Activated T-helper 17 cell treated with anti-CD3 and anti-CD28 coated beads, Interleukin-2, amount 50 U/mL, for 72 hours (primary cell): Measurements from ENCODE around the gene WDFY3. TPM values are rescaled to one million over a fixed set of nuclear protein-coding genes. Genes with fewer than 3 reads are reported as not detected.

Experiments
- ATAC-seq: fragments of 150-1000 bp; cut with Tn5 transposase; replicated peaks from 2 replicates; pipeline ENCODE4 v1.10.0; 2021; ENCODE audit warnings: mild to moderate bottlenecking, moderate library complexity
- H3K27ac Mint-ChIP-seq: one replicate; pipeline ENCODE4 v1.8.0; 2022; ENCODE audit warnings: mixed read lengths
- H3K27me3 Mint-ChIP-seq: one replicate; pipeline ENCODE4 v1.8.0; 2022; ENCODE audit warnings: mixed read lengths
- H3K36me3 Mint-ChIP-seq: one replicate; pipeline ENCODE4 v1.8.0; 2022; ENCODE audit warnings: low read depth, mild to moderate bottlenecking, mixed read lengths
- H3K4me1 Mint-ChIP-seq: one replicate; pipeline ENCODE4 v1.8.0; 2022; ENCODE audit warnings: mixed read lengths
- H3K4me3 Mint-ChIP-seq: one replicate; pipeline ENCODE4 v1.8.0; 2022; ENCODE audit warnings: mild to moderate bottlenecking, mixed read lengths
- H3K9me3 Mint-ChIP-seq: one replicate; pipeline ENCODE4 v1.8.0; 2022; ENCODE audit warnings: mixed read lengths
- total RNA-seq, 2 donors: library from RNA; stranded (reverse); gene quantifications; one replicate each; pipeline ENCODE4 v1.2.3, GENCODE V29; 2022

The WDFY3 gene
- total RNA-seq, 2 donors from 2014 or later, result 2.1 to 2.3 TPM

GRCh38 chr4:84908876-84909275 is 57.6 kb downstream of the WDFY3 start:
- no peak overlapping the region for H3K27ac Mint-ChIP-seq
- peaks cover 2% of the 10 kb centered on the region for H3K27me3 Mint-ChIP-seq
- ATAC-seq, result no peak
- H3K4me3 Mint-ChIP-seq, result no peak overlapping the region
- peaks cover 5% of the 10 kb centered on the region for H3K9me3 Mint-ChIP-seq
- no peaks in the 10 kb centered on the region for H3K36me3 Mint-ChIP-seq
- H3K4me1 Mint-ChIP-seq, result no peaks in the 10 kb centered on the region

- peaks cover 2% of the 10 kb centered on the region for H3K27me3 Mint-ChIP-seq
Measured at GRCh38 chr4:84907145-84907544, 59.3 kb downstream of the WDFY3 start.

DNA sequence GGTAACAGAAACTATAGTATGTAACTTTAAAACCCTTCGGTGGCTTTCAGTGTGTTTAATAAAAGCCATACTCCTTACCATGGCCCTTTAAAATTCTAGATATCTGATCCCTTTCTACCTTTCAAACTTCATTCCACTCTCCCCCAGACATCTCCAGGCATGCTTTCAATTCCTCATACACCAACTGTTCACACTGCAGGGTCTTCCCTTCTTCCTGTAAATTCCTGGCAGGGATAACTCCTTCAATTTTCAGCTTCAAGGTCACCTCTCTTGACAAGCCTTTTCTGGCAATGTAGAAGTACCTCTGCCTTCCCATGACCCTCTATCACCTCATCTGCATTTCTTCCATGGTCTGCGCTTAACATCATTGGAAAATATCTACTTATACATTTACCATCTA is 60.8 kb downstream of the WDFY3 start:
- ATAC-seq, result no peak
- no peaks in the 10 kb centered on the region for H3K4me1 Mint-ChIP-seq
- no peaks in the 10 kb centered on the region for H3K36me3 Mint-ChIP-seq
- peaks cover 2% of the 10 kb centered on the region for H3K27me3 Mint-ChIP-seq
- peaks cover 5% of the 10 kb centered on the region for H3K9me3 Mint-ChIP-seq
- no peak overlapping the region for H3K4me3 Mint-ChIP-seq
- no peak overlapping the region for H3K27ac Mint-ChIP-seq

More at GRCh38 chr4:84907145-84907544, 59.3 kb downstream of the WDFY3 start:
- Mint-ChIP-seq H3K9me3 (peaks cover 5% of the 10 kb centered on the region), H3K4me1 (no peaks in the 10 kb centered on the region), H3K27ac (no peak overlapping the region), H3K36me3 (no peaks in the 10 kb centered on the region), H3K4me3 (no peak overlapping the region)
- no peak for ATAC-seq

- Mint-ChIP-seq H3K36me3 (no peaks in the 10 kb centered on the region), H3K4me1 (no peaks in the 10 kb centered on the region), H3K4me3 (no peak overlapping the region), H3K9me3 (peaks cover 5% of the 10 kb centered on the region), H3K27ac (no peak overlapping the region), H3K27me3 (no peaks in the 10 kb centered on the region)
- ATAC-seq, result no peak
Measured at GRCh38 chr4:84901740-84902281, 64.7 kb downstream of the WDFY3 start.

DNA sequence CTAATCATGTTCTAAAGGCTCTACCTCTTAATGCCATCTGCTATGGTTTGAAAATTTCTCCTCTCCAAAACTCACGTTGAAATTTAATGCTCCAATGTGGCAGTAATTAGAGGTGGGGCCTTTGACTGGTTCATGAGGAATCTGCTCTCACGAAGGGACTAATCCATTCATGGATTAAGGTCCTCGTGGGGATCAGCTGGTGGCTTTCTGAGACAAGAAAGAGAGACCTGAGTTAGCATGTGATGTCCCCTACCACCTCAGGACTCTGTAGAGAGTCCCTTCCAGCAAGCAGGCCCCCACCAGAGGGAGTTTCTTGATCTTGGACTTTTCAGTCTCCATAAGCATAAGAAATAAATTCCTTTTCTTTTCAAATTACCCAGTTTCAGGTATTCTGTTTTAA is 65.3 kb downstream of the WDFY3 start:
- Mint-ChIP-seq H3K4me1 (no peaks in the 10 kb centered on the region), H3K4me3 (no peak overlapping the region), H3K9me3 (peaks cover 5% of the 10 kb centered on the region), H3K27me3 (no peaks in the 10 kb centered on the region), H3K36me3 (no peaks in the 10 kb centered on the region), H3K27ac (no peak overlapping the region)
- ATAC-seq, result no peak

- Mint-ChIP-seq H3K27me3 (no peaks in the 10 kb centered on the region), H3K9me3 (no peaks in the 10 kb centered on the region), H3K27ac (no peak overlapping the region), H3K4me3 (no peak overlapping the region), H3K4me1 (no peaks in the 10 kb centered on the region), H3K36me3 (no peaks in the 10 kb centered on the region)
- no peak for ATAC-seq
Measured at GRCh38 chr4:84899616-84900015, 66.9 kb downstream of the WDFY3 start.

DNA sequence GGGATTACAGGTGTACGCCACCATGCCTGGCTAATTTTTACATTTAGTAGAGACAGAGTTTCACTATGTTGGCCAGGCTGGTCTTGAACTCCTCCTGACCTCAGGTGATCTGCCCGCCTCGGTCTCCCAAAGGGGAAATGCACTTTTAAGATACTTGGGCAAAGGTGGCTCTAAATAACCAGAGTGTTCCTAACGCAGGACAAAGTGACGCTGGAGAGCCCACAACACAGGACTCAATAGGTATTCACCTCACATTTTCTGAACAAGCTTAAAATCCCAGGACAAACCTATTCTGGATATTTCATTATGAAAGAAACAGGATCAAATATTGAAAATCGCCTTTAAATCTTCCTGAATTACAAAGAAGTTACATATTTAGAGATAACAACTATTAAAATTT is 69.0 kb downstream of the WDFY3 start:
- H3K27me3 Mint-ChIP-seq, result no peaks in the 10 kb centered on the region
- ATAC-seq, result no peak
- no peaks in the 10 kb centered on the region for H3K9me3 Mint-ChIP-seq
- H3K36me3 Mint-ChIP-seq, result no peaks in the 10 kb centered on the region
- H3K4me1 Mint-ChIP-seq, result no peaks in the 10 kb centered on the region
- H3K4me3 Mint-ChIP-seq, result no peak overlapping the region
- H3K27ac Mint-ChIP-seq, result no peak overlapping the region

DNA sequence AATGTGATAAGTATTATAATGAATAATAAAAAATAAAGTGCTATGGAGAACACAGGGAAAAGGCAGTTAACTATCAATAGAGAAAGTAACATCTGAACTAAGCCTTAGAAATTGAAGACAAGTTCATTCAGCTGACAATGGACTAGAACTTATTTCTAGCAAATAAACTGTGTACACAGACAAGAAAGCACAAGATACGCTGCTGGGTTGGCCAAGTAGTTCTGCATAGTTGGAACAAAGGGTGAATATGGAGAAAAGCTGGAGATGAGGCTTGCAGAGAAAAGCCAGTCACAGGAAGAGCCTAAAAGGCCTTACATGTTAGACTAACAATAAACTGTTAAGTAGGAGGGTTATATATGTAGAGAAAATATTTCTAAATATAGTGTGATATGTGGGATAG is 71.2 kb downstream of the WDFY3 start:
- Mint-ChIP-seq H3K27me3 (no peaks in the 10 kb centered on the region), H3K27ac (no peak overlapping the region), H3K9me3 (no peaks in the 10 kb centered on the region), H3K4me1 (no peaks in the 10 kb centered on the region), H3K36me3 (no peaks in the 10 kb centered on the region), H3K4me3 (no peak overlapping the region)
- no peak for ATAC-seq

DNA sequence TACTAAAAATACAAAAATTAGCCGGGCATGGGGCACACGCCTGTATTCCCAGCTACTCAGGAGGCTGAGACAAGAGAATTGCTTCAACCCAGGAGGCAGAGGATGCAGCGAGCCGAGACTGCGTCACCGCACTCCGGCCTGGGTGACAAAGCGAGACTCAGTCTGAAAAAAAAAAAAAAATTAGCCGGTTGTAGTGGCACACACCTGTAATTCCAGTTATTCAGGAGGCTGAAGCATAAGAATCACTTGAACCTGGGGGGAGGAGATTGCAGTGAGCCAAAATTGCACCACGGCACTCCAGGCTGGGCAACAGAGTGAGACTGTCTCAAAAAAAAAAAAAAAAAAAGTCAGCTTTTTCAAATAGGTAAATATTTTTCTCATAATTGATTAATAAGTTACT is 71.9 kb downstream of the WDFY3 start:
- no peak overlapping the region for H3K4me3 Mint-ChIP-seq
- H3K4me1 Mint-ChIP-seq, result no peaks in the 10 kb centered on the region
- H3K9me3 Mint-ChIP-seq, result no peaks in the 10 kb centered on the region
- ATAC-seq, result no peak
- H3K36me3 Mint-ChIP-seq, result no peaks in the 10 kb centered on the region
- no peak overlapping the region for H3K27ac Mint-ChIP-seq
- no peaks in the 10 kb centered on the region for H3K27me3 Mint-ChIP-seq

DNA sequence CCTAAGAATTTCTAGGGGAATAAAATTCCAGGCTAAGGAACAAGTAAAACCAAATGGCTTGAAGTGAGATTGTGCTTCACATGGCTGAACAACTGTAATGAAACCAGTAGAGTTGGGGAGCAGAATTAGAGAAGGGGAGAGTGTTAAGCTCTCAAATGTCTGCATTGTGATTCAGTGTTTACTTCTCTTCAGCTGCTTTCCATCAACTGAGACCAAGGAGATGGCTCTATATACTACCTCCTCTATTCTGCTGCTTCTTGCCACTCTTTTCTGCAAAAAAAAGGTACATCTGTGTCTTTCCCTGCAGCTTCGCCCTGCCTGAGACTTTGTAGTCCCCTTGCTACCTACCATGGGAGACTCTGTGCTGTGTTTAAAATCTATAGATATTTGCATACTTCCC is 73.5 kb downstream of the WDFY3 start:
- Mint-ChIP-seq H3K4me1 (no peaks in the 10 kb centered on the region), H3K9me3 (no peaks in the 10 kb centered on the region), H3K36me3 (no peaks in the 10 kb centered on the region), H3K27ac (no peak overlapping the region), H3K4me3 (no peak overlapping the region), H3K27me3 (no peaks in the 10 kb centered on the region)
- ATAC-seq, result no peak

DNA sequence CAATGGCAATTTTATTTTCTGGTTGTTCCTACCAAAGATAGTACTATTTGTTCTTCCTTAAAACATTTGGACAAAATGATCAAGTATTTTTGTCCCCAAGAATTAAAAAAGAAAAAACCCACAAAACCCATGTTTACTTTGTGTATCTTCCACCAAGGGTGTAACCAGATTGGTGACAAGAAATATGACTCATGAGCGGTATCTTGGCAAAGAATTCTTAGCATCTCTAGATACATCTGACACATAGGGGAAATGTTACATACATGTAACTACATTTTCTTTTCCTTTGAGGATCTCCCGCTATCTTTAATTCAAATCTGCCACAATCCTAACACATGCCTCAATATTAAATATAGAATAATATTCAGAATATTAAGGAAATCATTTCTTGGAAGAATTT is 78.7 kb downstream of the WDFY3 start:
- no peaks in the 10 kb centered on the region for H3K27me3 Mint-ChIP-seq
- H3K9me3 Mint-ChIP-seq, result no peaks in the 10 kb centered on the region
- H3K4me1 Mint-ChIP-seq, result no peaks in the 10 kb centered on the region
- no peak for ATAC-seq
- no peak overlapping the region for H3K27ac Mint-ChIP-seq
- H3K4me3 Mint-ChIP-seq, result no peak overlapping the region
- H3K36me3 Mint-ChIP-seq, result no peaks in the 10 kb centered on the region

DNA sequence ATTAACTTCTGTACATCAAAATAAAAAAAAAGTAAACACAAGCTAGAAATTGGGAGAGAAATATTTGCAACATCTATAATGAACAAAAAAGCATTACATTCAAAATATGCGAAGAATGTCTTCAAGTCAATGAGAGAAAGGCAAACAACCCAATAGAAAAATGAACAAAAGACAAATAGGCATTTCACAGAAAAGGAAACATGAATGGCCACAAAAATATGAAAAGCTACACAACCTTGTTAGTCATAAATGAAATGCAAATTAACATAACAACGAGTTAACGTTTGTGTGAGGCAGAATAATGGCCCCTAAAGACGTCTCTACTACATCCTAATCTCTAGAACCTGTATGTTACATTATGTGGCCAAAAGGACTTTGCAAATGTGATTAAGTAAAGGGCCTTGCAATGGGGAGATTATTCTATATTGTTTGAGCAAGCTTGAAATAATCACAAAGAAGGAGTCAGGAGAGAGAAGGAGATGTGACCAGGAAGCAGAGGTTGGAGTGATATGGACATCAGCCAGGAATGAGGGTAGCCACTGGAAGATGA is 86.8 kb downstream of the WDFY3 start:
- Mint-ChIP-seq H3K4me3 (no peak overlapping the region), H3K27ac (no peak overlapping the region), H3K9me3 (no peaks in the 10 kb centered on the region)

GRCh38 chr4:84878546-84878945 is 87.9 kb downstream of the WDFY3 start:
- H3K36me3 Mint-ChIP-seq, result no peaks in the 10 kb centered on the region
- no peaks in the 10 kb centered on the region for H3K9me3 Mint-ChIP-seq
- H3K4me3 Mint-ChIP-seq, result no peak overlapping the region
- no peaks in the 10 kb centered on the region for H3K4me1 Mint-ChIP-seq
- no peak for ATAC-seq
- no peak overlapping the region for H3K27ac Mint-ChIP-seq
- no peaks in the 10 kb centered on the region for H3K27me3 Mint-ChIP-seq

More for the DNA sequence above, 86.8 kb downstream of the WDFY3 start:
- Mint-ChIP-seq H3K4me1 (no peaks in the 10 kb centered on the region), H3K27me3 (no peaks in the 10 kb centered on the region), H3K36me3 (no peaks in the 10 kb centered on the region)
- ATAC-seq, result no peak

DNA sequence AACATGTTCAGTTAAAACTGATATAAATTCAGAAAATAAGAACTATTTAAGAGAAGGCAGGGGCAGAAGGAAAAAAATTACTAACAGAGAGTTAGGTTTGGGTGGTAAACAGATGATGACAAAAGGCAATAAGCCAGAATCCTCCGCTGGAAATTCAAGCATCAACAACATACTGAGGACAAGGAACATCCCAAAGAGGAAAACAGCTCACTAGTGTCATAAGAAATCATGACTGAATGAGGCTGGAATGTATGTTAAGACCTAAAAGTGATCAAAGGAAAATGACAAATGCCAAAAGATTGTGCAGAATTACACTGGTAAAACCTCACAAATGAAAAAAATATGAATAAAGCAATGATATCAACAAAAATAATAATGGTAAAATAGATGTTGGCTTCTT is 88.4 kb downstream of the WDFY3 start:
- Mint-ChIP-seq H3K4me3 (no peak overlapping the region), H3K36me3 (no peaks in the 10 kb centered on the region), H3K4me1 (no peaks in the 10 kb centered on the region), H3K9me3 (no peaks in the 10 kb centered on the region), H3K27ac (no peak overlapping the region), H3K27me3 (no peaks in the 10 kb centered on the region)
- no peak for ATAC-seq

- ATAC-seq, result no peak
Measured at GRCh38 chr4:84877051-84877833, 89.2 kb downstream of the WDFY3 start.

More at GRCh38 chr4:84877051-84877833, 89.2 kb downstream of the WDFY3 start:
- Mint-ChIP-seq H3K36me3 (no peaks in the 10 kb centered on the region), H3K27me3 (no peaks in the 10 kb centered on the region), H3K9me3 (no peaks in the 10 kb centered on the region), H3K4me3 (no peak overlapping the region), H3K27ac (no peak overlapping the region), H3K4me1 (no peaks in the 10 kb centered on the region)
